HEK293 (cell line): ENCODE data around the gene TMEM271.
A peak's percentile ranks its signal among the peaks of the same experiment; 100 is the strongest.

Experiments
- CTCF ChIA-PET: fragments of 350-600 bp; formaldehyde crosslinking; extraction: SDS; loops from one replicate; lab custom pipeline; 2021; ENCODE audit warnings: antibody characterized with exemption; lab: Yijun Ruan, JAX
- POLR2A ChIA-PET: fragments of 300-600 bp; formaldehyde crosslinking; extraction: SDS; loops from one replicate; lab custom pipeline; 2020; ENCODE audit warnings: antibody characterized with exemption, inconsistent platforms; lab: Yijun Ruan, JAX
- H3K27ac ChIP-seq: fragments of 200-500 bp; sonication (Bioruptor generic); 2 replicates; pipeline ENCODE4 v1.5.1; 2014; ENCODE audit warnings: low read depth, low read length, control low read depth, inconsistent platforms; ENCODE audit errors: extremely low read depth
- H3K36me3 ChIP-seq, 2 experiments: fragments of 200-500 bp in 1 of 2; sonication (Bioruptor generic) in 1 of 2; 1 replicate in 1 of 2; 2 replicates in 1 of 2; pipeline ENCODE4 v1.5.1; 2014 to 2017; ENCODE audit warnings: inconsistent platforms in 2 of 2, low read length in 2 of 2; ENCODE audit not compliant: control insufficient read depth in 2 of 2, insufficient read depth in 1 of 2
- H3K4me1 ChIP-seq: fragments of 200-500 bp; sonication (Bioruptor generic); 2 replicates; pipeline ENCODE4 v1.5.1; 2014; ENCODE audit warnings: mild to moderate bottlenecking, low read length, inconsistent platforms; ENCODE audit not compliant: control insufficient read depth, insufficient read depth
- H3K4me3 ChIP-seq: 2 replicates; pipeline ENCODE4 v1.5.1; 2011; ENCODE audit warnings: low read depth, mild to moderate bottlenecking, control low read depth, low read length, moderate library complexity
- H3K9me3 ChIP-seq: fragments of 200-500 bp; sonication (Bioruptor generic); 2 replicates; pipeline ENCODE4 v1.5.1; 2014; ENCODE audit warnings: low read depth, low read length, inconsistent platforms; ENCODE audit not compliant: control insufficient read depth, insufficient read depth
- REPIN1 ChIP-seq: fragments of 450-650 bp; formaldehyde crosslinking; IDR thresholded peaks from 2 replicates; pipeline ENCODE4 v1.5.1; 2017; ENCODE audit warnings: missing biosample characterization, missing genetic modification characterization, low read depth
- SETDB1 ChIP-seq: IDR thresholded peaks from one replicate; pipeline ENCODE4 v1.6.1; 2017; ENCODE audit warnings: mild to moderate bottlenecking, low read length, moderate library complexity, mixed read lengths; ENCODE audit not compliant: insufficient read length
- TRIM28 ChIP-seq: IDR thresholded peaks from 2 replicates; pipeline ENCODE4 v1.6.1; 2011; ENCODE audit warnings: low read length, control low read depth, borderline replicate concordance
- ZBTB17 ChIP-seq: fragments of 450-650 bp; formaldehyde crosslinking; IDR thresholded peaks from 2 replicates; pipeline ENCODE4 v1.5.1; 2016; ENCODE audit warnings: missing biosample characterization, missing genetic modification characterization
- ZBTB8A ChIP-seq: fragments of 450-650 bp; formaldehyde crosslinking; IDR thresholded peaks from 2 replicates; pipeline ENCODE4 v1.5.1; 2016; ENCODE audit warnings: missing biosample characterization, missing genetic modification characterization
- ZNF18 ChIP-seq: fragments of 450-650 bp; formaldehyde crosslinking; IDR thresholded peaks from 2 replicates; pipeline ENCODE4 v1.5.1; 2016; ENCODE audit warnings: missing biosample characterization, missing genetic modification characterization
- ZNF280C ChIP-seq: fragments of 450-650 bp; formaldehyde crosslinking; IDR thresholded peaks from 2 replicates; pipeline ENCODE4 v1.5.1; 2016; ENCODE audit warnings: missing biosample characterization, missing genetic modification characterization
- ZNF324 ChIP-seq: fragments of 450-650 bp; formaldehyde crosslinking; IDR thresholded peaks from 2 replicates; pipeline ENCODE4 v1.5.1; 2016; ENCODE audit warnings: missing biosample characterization, missing genetic modification characterization
- ZNF521 ChIP-seq: fragments of 450-650 bp; formaldehyde crosslinking; IDR thresholded peaks from 2 replicates; pipeline ENCODE4 v1.5.1; 2017; ENCODE audit warnings: missing biosample characterization, mild to moderate bottlenecking, missing genetic modification characterization
- ZNF629 ChIP-seq: fragments of 450-650 bp; formaldehyde crosslinking; IDR thresholded peaks from 2 replicates; pipeline ENCODE4 v1.5.1; 2017; ENCODE audit warnings: missing biosample characterization, missing genetic modification characterization
- ZNF707 ChIP-seq: fragments of 450-650 bp; formaldehyde crosslinking; IDR thresholded peaks from 2 replicates; pipeline ENCODE4 v1.5.1; 2016; ENCODE audit warnings: missing biosample characterization, missing genetic modification characterization
- ZSCAN16 ChIP-seq: fragments of 450-650 bp; formaldehyde crosslinking; IDR thresholded peaks from 2 replicates; pipeline ENCODE4 v1.5.1; 2016; ENCODE audit warnings: missing biosample characterization, missing genetic modification characterization
- TF ChIP-seq, protein P1 (sequence below): fragments of 450-650 bp; formaldehyde crosslinking; IDR thresholded peaks from 2 replicates; pipeline ENCODE4 v1.5.1; 2016; ENCODE audit warnings: missing biosample characterization, missing genetic modification characterization, borderline replicate concordance
- TF ChIP-seq, protein P2 (sequence below): fragments of 450-650 bp; formaldehyde crosslinking; IDR thresholded peaks from 2 replicates; pipeline ENCODE4 v1.5.1; 2017; ENCODE audit warnings: missing biosample characterization, missing genetic modification characterization

Gene TMEM271

DNA sequence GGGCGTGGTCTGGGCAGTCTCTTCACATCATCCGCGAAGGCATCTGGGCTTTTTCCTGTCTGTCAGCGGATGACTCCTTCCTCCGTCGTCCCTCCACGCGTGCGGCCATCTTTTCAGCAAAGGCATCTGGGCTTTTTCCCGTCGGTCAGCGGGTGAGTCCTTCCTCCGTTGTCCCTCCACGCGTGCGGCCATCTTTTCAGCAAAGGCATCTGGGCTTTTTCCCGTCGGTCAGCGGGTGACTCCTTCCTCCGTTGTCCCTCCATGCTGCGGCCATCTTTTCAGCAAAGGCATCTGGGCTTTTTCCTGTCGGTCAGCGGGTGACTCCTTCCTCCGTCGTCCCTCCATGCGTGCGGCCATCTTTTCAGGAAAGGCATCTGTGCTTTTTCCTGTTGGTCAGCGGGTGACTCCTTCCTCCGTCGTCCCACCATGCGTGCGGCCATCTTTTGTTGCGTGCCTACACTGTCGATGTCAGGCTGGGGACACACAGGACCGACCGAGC, 12.3 kb upstream of the TMEM271 start (continued):
- TF ChIP-seq ZNF280C (no peak), ZNF324 (tag by site-specific recombination) (no peak), ZNF707 (tag by site-specific recombination) (no peak)
- TF ChIP-seq, protein P1, sequence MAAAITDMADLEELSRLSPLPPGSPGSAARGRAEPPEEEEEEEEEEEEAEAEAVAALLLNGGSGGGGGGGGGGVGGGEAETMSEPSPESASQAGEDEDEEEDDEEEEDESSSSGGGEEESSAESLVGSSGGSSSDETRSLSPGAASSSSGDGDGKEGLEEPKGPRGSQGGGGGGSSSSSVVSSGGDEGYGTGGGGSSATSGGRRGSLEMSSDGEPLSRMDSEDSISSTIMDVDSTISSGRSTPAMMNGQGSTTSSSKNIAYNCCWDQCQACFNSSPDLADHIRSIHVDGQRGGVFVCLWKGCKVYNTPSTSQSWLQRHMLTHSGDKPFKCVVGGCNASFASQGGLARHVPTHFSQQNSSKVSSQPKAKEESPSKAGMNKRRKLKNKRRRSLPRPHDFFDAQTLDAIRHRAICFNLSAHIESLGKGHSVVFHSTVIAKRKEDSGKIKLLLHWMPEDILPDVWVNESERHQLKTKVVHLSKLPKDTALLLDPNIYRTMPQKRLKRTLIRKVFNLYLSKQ (tag by site-specific recombination) = no peak
- TF ChIP-seq, all 188 proteins: peak for 0

DNA sequence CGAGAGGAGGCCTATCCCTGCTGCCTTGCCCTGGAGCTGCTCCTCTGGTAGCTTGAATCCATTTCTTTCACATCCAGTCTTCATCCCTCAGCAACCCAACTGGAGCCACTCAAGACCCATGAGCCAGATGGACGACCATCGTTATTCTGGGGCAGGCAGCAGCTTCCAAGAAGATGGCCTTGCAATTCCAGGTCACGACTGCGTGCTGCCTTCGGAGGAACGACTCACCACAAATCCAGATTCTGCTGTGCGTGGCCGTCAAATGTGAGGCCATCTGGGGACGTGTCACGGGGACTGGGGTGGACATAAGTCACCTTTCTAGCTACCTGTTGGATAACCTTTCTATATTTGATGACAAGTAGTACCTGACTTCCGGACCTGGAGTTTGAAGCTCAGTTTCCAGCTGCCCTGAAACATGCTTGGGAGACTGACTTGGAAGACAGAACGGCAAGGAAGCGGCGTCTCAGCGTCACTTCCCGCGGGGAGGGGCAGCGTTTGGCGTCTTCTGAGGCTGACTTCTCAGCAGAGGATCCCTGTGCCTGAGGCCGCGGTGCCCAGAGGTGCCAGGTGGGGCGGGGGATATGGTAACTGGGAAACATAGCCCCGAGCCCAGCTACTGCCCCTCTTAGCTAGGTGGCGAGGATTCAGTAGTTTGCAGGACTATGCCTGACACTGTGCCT, 11.7 kb upstream of the TMEM271 start:
- no peak for TF ChIP-seq REPIN1 (tag by site-specific recombination)
- TF ChIP-seq, protein P2, sequence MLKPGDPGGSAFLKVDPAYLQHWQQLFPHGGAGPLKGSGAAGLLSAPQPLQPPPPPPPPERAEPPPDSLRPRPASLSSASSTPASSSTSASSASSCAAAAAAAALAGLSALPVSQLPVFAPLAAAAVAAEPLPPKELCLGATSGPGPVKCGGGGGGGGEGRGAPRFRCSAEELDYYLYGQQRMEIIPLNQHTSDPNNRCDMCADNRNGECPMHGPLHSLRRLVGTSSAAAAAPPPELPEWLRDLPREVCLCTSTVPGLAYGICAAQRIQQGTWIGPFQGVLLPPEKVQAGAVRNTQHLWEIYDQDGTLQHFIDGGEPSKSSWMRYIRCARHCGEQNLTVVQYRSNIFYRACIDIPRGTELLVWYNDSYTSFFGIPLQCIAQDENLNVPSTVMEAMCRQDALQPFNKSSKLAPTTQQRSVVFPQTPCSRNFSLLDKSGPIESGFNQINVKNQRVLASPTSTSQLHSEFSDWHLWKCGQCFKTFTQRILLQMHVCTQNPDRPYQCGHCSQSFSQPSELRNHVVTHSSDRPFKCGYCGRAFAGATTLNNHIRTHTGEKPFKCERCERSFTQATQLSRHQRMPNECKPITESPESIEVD (tag by site-specific recombination) = no peak
- TF ChIP-seq ZNF707 (tag by site-specific recombination) = no peak
- TF ChIP-seq, protein P1 (tag by site-specific recombination) = no peak
- TF ChIP-seq ZBTB17 = no peak
- TF ChIP-seq ZNF18 (tag by site-specific recombination) = no peak
- no peak for TF ChIP-seq ZNF521 (tag by site-specific recombination)
- no peak for TF ChIP-seq ZBTB8A (tag by site-specific recombination)
- no peak for TF ChIP-seq ZSCAN16 (tag by site-specific recombination)
- Histone ChIP-seq H3K9me3 (no peaks in the 10 kb centered on the region), H3K27ac (no peak overlapping the region), H3K36me3 (no peaks in the 10 kb centered on the region), H3K4me1 (no peaks in the 10 kb centered on the region), H3K4me3 (no peak overlapping the region)
- ChIA-PET CTCF (interaction anchor here (1.7 kb wide), 1 partner anchor 15 kb away, joined by 3 read pairs; no protein-coding TSS in a partner anchor), POLR2A (no interaction called here)

- Histone ChIP-seq H3K27ac (no peak overlapping the region), H3K4me3 (no peak overlapping the region), H3K36me3 (no peaks in the 10 kb centered on the region), H3K4me1 (no peaks in the 10 kb centered on the region), H3K9me3 (no peaks in the 10 kb centered on the region)
- ChIA-PET POLR2A (no interaction called here), CTCF (interaction anchor here (1.9 kb wide), 1 partner anchor 101 kb away, joined by 4 read pairs; no protein-coding TSS in a partner anchor)
- peak; percentile 81; the same call in 1 of the 2 replicates for TF ChIP-seq TRIM28
- TF ChIP-seq SETDB1 = peak; percentile 87
- no peak for TF ChIP-seq ZNF629 (tag by site-specific recombination)
These were observed 7.7 kb upstream of the TMEM271 start for GRCh38 chr4:583820-584219.
